BLaER1 (cell line): ENCODE data around the gene HCK.
A peak's percentile ranks its signal among the peaks of the same experiment; 100 is the strongest.

Source experiments
- H3K27ac ChIP-seq: shearing (Covaris generic); formaldehyde crosslinking; 2 replicates; pipeline ENCODE4 v1.8.1; 2022
- H3K27me3 ChIP-seq: shearing (Covaris generic); formaldehyde crosslinking; 2 replicates; pipeline ENCODE4 v1.8.1; 2022
- H3K36me3 ChIP-seq: shearing (Covaris generic); formaldehyde crosslinking; 2 replicates; pipeline ENCODE4 v1.8.1; 2022
- H3K4me1 ChIP-seq: shearing (Covaris generic); formaldehyde crosslinking; 2 replicates; pipeline ENCODE4 v1.8.1; 2022
- H3K4me2 ChIP-seq: shearing (Covaris generic); formaldehyde crosslinking; 2 replicates; pipeline ENCODE4 v1.8.1; 2022
- H3K4me3 ChIP-seq: shearing (Covaris generic); formaldehyde crosslinking; 2 replicates; pipeline ENCODE4 v1.8.1; 2022
- H3K9ac ChIP-seq: shearing (Covaris generic); formaldehyde crosslinking; 2 replicates; pipeline ENCODE4 v1.8.1; 2022
- H3K9me3 ChIP-seq: shearing (Covaris generic); formaldehyde crosslinking; 2 replicates; pipeline ENCODE4 v1.8.1; 2022
- H4K20me1 ChIP-seq: shearing (Covaris generic); formaldehyde crosslinking; 2 replicates; pipeline ENCODE4 v1.8.1; 2022
- Cebpa-rat ChIP-seq: shearing (Covaris generic); IDR thresholded peaks from 2 replicates; pipeline ENCODE4 v1.8.1; 2022

HCK gene

GRCh38 chr20:32052090-32052777, at the start of gene HCK:
TSS of gene HCK (plus strand) at chr20:32052242.
- Histone ChIP-seq H3K36me3 (no peaks in the 10 kb centered on the region), H3K4me2 (peak within 1 kb of the TSS; percentile 84), H3K9ac (peak within 1 kb of the TSS; percentile 64), H3K4me3 (peak within 1 kb of the TSS; percentile 68), H4K20me1 (no peaks in the 10 kb centered on the region), H3K9me3 (no peaks in the 10 kb centered on the region), H3K4me1 (peaks cover 49% of the 10 kb centered on the region), H3K27ac (peak within 1 kb of the TSS; percentile 59), H3K27me3 (peaks cover 21% of the 10 kb centered on the region)
- TF ChIP-seq Cebpa-rat: no peak

GRCh38 chr20:32003325-32003724, 48.7 kb upstream of the HCK start:
- no peak for TF ChIP-seq Cebpa-rat
- Histone ChIP-seq H3K9me3 (no peaks in the 10 kb centered on the region), H3K36me3 (no peaks in the 10 kb centered on the region), H3K27me3 (no peaks in the 10 kb centered on the region), H3K4me3 (no peak overlapping the region), H3K4me2 (no peak overlapping the region), H3K9ac (no peak overlapping the region), H3K27ac (no peak overlapping the region), H4K20me1 (no peaks in the 10 kb centered on the region), H3K4me1 (peaks cover 20% of the 10 kb centered on the region)

GRCh38 chr20:32004963-32005362, 47.1 kb upstream of the HCK start:
- Histone ChIP-seq H3K27me3 (no peaks in the 10 kb centered on the region), H3K36me3 (no peaks in the 10 kb centered on the region), H3K4me2 (no peak overlapping the region), H3K27ac (no peak overlapping the region), H3K4me3 (no peak overlapping the region), H4K20me1 (no peaks in the 10 kb centered on the region), H3K4me1 (peaks cover 20% of the 10 kb centered on the region), H3K9ac (no peak overlapping the region), H3K9me3 (no peaks in the 10 kb centered on the region)
- no peak for TF ChIP-seq Cebpa-rat

GRCh38 chr20:32006053-32006452, 46.0 kb upstream of the HCK start:
- Histone ChIP-seq H3K4me1 (peaks cover 11% of the 10 kb centered on the region), H4K20me1 (no peaks in the 10 kb centered on the region), H3K36me3 (no peaks in the 10 kb centered on the region), H3K9me3 (no peaks in the 10 kb centered on the region), H3K27me3 (no peaks in the 10 kb centered on the region), H3K4me2 (no peak overlapping the region), H3K27ac (no peak overlapping the region), H3K4me3 (no peak overlapping the region), H3K9ac (no peak overlapping the region)
- TF ChIP-seq Cebpa-rat: no peak

GRCh38 chr20:32006841-32007786, 44.9 kb upstream of the HCK start:
- peaks cover 11% of the 10 kb centered on the region for H3K4me1 ChIP-seq
- no peaks in the 10 kb centered on the region for H3K9me3 ChIP-seq
- no peak overlapping the region for H3K27ac ChIP-seq
- no peak for TF ChIP-seq Cebpa-rat
- no peaks in the 10 kb centered on the region for H4K20me1 ChIP-seq
- H3K9ac ChIP-seq: no peak overlapping the region
- no peak overlapping the region for H3K4me3 ChIP-seq
- H3K4me2 ChIP-seq: no peak overlapping the region
- no peaks in the 10 kb centered on the region for H3K36me3 ChIP-seq
- no peaks in the 10 kb centered on the region for H3K27me3 ChIP-seq

GRCh38 chr20:32007787-32008616, 44.0 kb upstream of the HCK start:
- H3K4me1 ChIP-seq: peaks cover 11% of the 10 kb centered on the region
- no peak overlapping the region for H3K27ac ChIP-seq
- no peaks in the 10 kb centered on the region for H3K9me3 ChIP-seq
- H3K4me3 ChIP-seq: no peak overlapping the region
- no peak for TF ChIP-seq Cebpa-rat
- peak overlapping the region; percentile 37 for H3K4me2 ChIP-seq
- H3K27me3 ChIP-seq: no peaks in the 10 kb centered on the region
- H3K36me3 ChIP-seq: no peaks in the 10 kb centered on the region
- no peaks in the 10 kb centered on the region for H4K20me1 ChIP-seq
- H3K9ac ChIP-seq: no peak overlapping the region

- Histone ChIP-seq H3K4me2 (no peak overlapping the region), H3K9me3 (no peaks in the 10 kb centered on the region), H3K4me1 (peaks cover 11% of the 10 kb centered on the region), H3K9ac (no peak overlapping the region), H4K20me1 (no peaks in the 10 kb centered on the region), H3K27ac (no peak overlapping the region), H3K4me3 (no peak overlapping the region), H3K36me3 (no peaks in the 10 kb centered on the region), H3K27me3 (no peaks in the 10 kb centered on the region)
- TF ChIP-seq Cebpa-rat: no peak
Observed at GRCh38 chr20:32009564-32009963, 42.5 kb upstream of the HCK start.

- TF ChIP-seq Cebpa-rat: no peak
- Histone ChIP-seq H3K36me3 (no peaks in the 10 kb centered on the region), H3K4me3 (no peak within 1 kb of the TSS), H3K4me1 (peaks cover 11% of the 10 kb centered on the region), H3K9me3 (no peaks in the 10 kb centered on the region), H3K27me3 (no peaks in the 10 kb centered on the region), H4K20me1 (no peaks in the 10 kb centered on the region), H3K4me2 (no peak within 1 kb of the TSS), H3K27ac (no peak within 1 kb of the TSS), H3K9ac (no peak within 1 kb of the TSS)
Observed at GRCh38 chr20:32010101-32010500, 41.9 kb upstream of the HCK start, which contains the start of gene CCM2L. TSS of gene CCM2L (plus strand) at chr20:32010438. CDS start at chr20:32010455, 17 bp downstream.

- H3K4me2 ChIP-seq: no peak overlapping the region
- no peak overlapping the region for H3K9ac ChIP-seq
- H3K27ac ChIP-seq: no peak overlapping the region
- no peaks in the 10 kb centered on the region for H3K9me3 ChIP-seq
- no peak for TF ChIP-seq Cebpa-rat
- H3K36me3 ChIP-seq: no peaks in the 10 kb centered on the region
- H4K20me1 ChIP-seq: no peaks in the 10 kb centered on the region
- no peak overlapping the region for H3K4me3 ChIP-seq
- H3K4me1 ChIP-seq: peaks cover 11% of the 10 kb centered on the region
- no peaks in the 10 kb centered on the region for H3K27me3 ChIP-seq
Observed at GRCh38 chr20:32010666-32011065, 41.4 kb upstream of the HCK start.
